HK-2 (cell line): ENCODE measurements around the gene SETBP1.

ENCODE experiments used
- DNase-seq: peaks from one replicate; pipeline ENCODE4 v3.0.0-alpha.2; 2018; ENCODE audit not compliant: unreplicated experiment

The SETBP1 gene

DNA sequence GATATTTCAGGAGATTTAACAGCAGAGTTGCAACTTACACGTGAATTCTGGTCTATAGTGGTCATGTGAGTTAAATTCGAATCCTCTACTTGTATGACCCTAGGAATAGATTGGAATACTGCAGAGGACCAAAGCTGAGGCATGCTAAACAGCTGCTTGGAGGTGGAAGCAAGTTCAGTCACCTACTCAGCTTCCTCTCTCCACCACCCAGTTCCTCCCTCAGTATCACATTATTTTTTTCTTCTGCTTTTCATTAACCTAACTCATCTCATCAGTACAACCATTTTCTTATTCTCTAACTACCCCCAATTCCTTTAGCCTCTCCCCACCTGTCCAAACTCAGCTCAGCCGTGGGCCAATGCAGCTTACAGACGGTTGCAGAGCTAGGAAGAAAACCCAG, 385.5 kb downstream of the SETBP1 start:
- DNase-seq: no peak

DNA sequence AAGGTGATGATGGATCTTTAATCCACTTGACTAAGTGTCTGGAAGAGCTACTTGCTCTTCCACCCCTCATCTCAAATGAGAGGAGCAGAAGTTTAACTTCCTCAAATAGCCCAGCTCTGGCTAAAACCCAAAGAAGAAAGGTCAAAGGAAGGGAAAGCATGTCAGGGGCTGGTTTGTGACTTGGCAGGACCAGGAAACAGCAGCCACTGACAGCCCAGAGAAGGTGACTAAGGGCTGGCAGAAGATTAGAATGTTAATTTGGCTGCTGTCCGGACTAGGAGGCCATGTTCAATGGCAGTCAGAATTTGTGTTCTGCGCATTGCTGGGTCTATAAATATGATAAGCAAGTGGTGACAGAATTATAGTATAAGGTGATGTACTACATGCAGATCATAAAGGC, 386.2 kb downstream of the SETBP1 start:
- no peak for DNase-seq

DNA sequence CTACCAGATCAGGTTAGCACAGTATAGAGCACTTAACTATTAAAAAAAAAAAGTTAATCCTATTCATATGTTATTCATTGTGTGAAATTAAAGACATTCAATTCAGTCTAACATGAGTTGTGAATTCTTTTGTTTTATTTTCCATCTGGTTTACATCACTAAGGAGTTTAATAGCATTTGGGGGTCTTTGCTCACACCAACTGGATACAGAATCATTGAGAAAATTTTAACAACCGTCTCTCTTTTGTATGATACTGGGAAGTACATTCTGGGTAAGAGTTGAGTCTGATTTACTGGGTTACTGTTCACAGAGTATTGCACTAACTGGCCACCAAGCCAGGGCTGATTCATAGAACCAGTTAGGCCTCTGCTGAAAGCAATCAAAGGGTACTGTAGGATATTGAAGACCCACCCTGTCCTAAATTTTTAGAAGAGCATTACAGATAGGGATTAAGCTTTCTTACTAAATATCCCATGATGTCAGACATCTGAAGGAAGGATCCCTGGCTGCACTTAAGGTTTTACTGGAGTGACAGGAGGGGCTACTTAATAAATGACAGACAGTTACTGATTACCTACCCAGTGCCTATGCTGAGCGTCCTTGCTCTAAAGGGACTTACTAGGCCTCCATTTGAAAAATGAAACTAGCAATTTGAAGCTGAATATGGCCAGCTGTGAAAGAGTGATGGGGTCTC, 387.9 kb downstream of the SETBP1 start:
- DNase-seq: no peak

DNA sequence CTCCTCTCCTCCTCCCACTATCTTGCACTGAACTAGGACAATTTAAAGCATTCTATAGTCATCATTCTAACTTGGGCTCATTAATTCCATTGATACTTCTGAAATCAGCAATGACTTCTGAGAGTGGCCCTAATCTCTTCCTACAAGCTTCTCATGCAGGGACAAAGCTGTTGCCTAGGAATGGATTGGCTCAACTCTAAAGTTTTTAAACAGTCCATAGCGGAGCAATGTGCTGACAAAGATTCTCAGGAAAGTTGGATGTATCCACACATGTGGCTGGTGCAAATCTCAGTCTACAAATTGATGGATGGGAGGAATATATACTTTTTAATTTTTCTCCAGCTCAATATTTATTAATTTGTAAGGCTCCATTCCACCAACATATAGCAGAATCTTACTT, 388.9 kb downstream of the SETBP1 start:
- no peak for DNase-seq

DNA sequence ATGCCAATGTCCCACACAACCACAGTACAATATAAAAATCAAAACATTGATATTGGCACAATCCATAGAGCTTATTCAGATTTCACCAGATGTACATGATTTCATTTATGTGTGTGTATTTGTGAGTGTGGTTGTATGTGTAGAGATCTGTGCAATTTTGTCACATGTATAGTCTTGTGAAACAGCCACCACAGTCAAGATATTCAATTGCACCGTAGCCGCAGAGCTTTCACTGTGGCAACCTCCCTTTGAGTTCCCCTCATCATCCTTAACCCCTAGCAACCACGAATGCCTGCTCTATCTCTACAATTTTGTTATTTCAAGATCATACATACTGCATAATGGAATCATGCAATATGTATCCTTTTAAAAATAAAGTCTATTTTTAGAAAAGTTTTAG, 391.3 kb downstream of the SETBP1 start:
- DNase-seq: no peak

DNA sequence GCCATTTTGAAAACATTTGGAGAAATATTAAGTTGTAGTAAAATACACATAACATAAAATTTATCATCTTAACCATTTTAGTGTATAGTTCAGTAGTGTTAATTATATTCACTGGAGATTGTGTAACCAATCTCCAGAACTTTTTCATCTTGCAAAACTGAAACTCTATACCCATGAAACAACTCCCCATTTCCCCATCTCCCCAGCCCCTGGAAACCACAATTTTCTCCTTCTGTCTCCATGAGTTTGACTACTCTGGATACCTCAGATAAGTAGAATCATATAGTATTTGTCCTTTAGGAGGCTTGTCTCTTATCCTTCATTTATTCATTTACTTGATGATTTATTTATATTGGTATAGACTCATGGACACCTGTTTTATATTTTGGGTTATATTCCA, 392.9 kb downstream of the SETBP1 start:
- DNase-seq: no peak

DNA sequence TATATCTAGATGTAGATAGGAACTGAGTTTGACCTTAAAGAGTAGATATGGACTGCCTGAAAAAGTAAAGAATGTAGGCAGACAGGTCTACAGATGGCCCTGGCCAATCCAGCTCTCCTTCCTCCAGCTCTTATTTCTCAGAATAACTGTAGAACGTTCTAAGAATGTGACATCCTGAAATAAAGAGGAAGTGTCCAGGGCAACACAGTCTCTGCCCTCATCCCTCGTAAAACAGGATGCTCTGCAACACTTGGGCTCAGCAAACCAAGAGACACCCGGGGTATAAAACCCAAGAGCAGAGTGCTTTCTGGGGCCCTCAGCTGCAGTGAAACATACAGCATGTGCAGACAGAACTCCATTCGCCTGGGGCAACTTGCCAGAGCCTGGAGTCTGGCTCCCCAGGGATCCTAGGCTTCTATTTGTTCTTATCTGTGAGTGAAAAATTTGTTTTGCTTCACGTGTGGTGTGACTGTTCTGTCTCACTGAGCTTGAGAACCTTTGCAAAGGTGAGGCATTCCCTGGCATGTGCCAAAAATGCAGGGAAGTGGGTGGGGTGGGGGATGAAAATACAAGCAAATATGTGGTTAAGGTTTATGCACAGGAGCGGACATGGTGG, 401.0 kb downstream of the SETBP1 start:
- DNase-seq: no peak

DNA sequence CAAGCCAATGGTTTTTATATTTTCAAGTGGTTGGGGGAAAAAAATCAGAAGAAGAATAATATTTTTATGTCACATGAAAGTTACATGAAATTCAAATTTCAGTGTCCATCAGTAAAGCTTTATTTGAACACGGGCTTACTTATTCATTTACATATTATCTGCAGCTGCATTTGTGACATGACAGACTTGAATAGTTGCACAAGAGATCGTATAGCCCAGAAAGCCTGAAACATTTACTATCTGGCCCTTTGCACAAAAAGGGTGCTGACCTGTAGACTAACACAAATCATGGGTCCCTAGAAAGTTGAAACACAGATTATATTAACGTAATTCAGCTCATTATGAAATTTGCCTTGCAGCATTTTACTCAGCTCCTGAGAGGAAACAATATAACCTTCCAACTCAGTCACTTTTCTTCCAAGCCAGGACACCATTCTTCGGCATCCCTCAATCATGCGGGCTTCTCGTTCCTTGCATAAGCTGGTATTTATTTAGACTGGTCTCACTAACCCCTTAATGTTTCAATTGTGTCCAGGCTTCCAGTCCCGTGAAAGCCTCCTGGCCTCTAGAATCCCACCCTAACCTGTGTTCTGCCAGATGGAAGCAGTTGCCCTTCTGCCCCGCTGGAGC, 402.7 kb downstream of the SETBP1 start:
- DNase-seq: no peak

DNA sequence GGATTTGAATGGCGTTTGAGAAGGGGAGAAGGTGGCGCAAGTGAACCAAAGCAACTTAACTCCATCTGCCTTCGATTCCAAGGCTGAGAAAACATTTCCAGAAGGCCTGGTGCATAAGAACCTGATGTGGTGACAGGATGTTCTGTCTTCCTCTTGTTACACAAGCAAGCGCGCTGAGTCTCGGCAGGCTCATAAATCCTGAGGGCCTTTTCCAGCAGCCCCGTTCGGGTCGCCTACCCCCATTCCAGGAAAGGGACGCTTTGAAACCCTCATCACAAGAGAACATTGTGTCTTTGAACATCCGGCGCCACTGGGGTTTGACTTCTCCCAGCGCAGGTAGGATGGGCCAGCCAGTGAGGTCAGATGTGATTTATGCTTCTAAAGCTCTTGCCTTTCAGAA, 403.5 kb downstream of the SETBP1 start:
- DNase-seq: no peak

DNA sequence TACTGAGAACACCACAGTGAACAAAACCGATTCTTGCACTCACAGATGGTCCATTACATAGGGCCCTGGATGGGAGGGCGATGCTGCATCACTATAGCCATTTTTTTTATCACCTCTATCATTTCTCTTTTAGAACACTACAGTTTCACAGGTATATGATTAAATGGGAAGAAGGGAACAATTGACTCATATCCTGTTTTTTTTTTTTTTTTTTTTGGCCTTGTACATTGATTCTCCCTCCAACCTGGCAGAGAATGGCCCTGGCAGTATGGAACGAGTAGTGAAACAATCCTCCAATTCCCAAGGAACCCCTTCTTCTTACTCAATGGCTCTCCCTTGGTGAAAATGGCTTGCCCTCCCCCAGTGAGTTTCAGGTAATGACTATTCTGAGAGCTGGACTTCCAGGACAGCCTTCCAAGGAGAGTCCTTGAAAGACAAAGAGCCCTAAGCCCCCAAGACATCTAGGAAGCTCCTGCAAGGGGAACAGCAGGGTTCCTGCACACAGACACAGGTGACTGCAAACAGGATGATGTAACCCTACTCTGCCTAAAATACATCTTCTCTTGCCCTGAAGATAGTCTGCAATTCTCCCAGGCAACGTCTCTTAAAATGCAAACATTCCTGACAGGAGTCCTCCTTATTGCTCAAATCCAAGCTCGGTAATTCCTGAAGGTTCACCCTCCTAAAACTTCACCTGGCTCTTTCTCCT, 405.4 kb downstream of the SETBP1 start:
- DNase-seq: no peak

DNA sequence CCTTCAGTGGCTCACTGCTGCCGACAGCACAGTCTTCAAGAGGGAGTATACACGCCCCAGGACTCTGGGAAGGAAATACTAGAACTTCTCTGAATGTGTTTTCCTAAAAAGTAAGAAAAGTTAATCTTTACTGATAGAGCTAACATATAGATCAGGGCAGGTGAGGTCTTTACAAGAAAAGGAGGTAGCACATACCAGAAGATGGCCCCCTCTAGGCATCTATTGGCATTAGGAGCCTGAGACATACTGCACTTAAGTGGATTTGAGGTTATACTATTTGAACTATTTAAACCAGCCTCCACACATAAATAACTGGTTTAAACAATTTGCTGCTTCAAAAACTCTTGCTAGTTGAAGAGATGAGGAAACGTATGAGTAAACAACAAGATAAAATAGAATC, 406.1 kb downstream of the SETBP1 start:
- DNase-seq: no peak

DNA sequence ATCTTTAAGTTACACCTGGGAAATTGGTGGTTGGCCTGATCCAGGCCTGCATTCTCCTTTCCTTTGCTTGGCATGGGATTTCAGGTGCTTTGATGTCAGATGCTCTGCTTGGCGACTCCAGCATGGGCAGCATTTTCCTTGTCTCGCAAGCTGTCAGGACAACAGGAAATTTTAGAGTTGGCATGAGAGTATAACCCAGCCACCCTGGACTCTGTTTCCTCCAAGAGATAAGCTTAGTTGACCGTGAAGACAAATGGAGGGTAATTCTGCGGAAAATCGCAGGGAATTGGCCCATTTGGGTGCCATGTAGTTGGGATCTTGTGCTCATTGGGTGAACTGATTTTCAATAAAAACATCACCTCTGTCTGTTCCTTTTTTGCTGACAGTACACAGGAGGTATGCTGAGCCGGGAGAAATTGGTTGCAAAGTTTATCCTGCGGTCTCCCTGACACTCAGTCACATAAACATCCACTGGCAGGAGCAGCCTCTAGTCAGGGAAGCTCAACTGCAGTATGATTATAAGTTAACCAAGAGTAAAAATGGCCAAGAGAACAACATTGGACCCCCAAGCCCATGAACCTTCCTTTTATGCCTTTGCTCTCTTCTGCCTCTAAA, 409.9 kb downstream of the SETBP1 start:
- no peak for DNase-seq

DNA sequence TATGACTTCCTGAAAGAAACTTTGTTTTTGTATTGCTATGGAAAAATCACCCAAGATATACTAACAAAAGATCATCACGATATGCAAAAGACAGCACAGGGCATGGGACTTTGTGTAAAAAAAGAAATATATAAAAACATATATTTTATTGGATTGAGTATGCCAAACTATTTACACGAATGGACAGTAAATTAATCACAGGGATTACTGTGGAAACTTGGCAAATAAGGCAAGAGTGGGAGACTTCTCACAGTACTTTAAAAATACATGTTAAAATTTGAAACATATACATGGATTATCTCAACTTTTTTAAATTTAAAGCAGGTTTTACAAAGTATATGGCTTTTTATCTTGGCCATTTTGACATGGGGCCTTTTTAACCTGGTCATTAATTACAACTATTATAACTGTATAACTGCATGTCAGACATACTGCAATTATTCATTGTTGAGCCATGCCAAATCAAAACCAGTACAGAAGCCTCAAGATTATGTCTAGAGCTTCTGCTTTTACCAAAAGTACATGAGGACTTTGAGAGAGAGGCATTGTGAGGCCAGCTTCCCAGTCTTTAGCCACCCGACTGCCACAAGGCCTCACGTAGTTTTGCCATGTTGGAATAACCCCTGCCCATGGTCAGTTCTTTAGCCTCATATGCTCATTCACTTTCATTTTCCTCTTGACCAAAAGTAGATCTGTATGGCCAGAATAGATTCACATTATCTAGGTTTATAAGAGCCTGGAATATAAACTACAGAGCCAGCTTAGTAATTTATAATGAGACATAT, 419.8 kb downstream of the SETBP1 start:
- no peak for DNase-seq

DNA sequence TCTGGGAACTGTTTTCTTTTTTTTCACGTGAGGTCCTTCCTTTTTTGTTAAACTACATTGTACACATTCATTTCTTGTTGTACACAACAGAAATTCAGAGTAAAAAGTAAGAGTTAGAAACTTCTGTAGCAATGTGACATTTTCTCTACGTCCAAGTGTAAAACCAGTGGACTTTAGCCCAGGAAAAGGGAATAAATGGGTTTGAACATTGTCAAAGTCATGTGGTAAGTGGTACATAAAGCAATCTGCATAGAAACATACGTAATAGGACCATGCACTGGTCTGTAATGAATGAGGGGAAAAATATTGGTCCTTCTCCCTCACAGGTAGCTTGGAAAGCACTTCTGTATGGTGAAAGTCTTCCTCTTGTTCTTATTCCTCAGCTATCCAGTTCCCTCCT, 421.4 kb downstream of the SETBP1 start:
- DNase-seq: no peak

DNA sequence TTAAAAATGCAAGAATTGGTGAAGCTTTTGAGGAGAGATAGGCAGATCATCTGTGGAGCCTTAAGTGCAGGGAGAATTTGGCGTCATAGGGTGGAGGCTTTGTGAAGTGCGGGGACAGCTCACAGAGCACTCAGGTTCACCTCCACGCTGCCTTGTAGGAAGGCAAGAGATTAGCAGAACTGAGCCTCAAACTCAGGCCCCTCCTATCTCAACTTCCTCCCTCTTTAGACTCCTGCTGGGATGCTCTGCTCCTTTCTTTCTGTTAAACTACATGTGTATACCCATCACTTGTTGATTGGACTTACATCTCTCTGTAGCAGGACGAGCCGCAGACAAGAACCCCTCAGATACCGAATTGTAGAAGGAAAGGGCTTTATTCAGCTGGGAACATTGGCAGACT, 422.2 kb downstream of the SETBP1 start:
- no peak for DNase-seq

DNA sequence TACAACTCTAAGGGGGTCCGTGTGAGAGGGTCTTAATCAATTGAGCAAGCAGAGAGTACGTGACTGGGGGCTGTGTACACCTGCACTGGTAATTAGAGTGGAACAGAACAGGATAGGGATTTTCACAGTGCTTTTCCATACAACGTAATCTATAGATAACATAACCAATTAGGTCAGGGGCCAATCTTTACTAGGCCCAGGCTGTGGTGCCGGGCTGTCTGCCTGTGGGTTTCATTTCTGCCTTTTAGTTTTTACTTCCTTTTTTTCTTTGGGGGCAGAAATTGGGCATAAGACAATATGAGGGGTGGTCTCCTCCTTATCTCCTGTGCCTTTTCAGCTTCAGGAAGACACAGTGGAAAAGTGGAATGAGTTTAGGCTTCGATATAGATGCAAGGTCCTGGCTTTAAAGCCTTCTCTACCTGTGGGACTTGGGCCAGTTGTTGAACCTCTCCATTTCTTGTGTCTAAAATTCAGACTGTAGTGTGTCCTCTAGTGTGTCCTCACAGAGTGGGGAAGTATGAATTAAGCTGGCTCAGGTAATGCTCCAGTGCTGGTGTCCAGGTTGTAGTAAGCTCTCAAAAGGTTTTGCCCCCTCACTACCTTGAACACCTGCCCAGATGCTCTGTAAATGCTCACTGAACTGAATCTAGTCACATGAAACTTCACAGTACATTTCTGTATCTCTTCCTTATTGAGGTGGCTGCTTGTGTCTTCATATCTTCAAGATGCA, 422.8 kb downstream of the SETBP1 start:
- DNase-seq: no peak

DNA sequence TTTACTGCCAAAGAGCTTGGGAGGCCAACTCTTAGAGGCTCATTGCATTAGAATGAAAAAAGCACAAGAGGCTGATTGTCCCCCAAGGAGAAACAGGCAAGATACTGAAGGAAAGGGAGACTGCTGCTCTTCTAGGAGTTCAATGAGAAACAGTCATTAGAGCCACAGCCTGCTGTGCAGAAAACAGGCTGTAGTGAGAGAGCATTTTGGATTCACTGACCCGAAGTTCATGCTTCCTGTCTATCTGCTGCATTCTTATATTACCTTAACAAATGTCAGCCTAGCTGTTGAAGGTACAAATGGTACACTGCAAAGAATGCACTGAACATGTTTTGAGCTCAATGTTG, 423.3 kb downstream of the SETBP1 start:
- no peak for DNase-seq

DNA sequence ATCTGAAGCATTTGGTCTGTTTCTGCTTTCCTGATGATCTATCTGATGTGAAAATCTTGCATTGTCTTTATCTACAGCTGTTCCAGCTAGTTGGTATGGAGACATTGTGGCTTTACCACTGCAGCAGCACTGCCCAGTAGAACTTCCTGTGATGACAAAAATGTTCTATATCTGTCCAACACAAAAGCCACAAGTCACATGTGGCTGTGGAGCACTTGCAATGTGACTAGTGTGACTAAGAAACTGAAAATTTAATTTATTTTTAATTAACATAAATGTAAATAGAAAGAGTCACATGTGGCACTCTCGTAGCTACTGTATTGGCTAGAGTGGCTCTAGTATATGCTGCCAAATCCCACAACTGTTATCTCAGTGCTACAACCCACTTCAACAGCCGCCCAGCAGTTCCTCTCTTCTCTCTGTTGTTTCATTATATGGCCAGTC, 425.7 kb downstream of the SETBP1 start:
- DNase-seq: no peak

DNA sequence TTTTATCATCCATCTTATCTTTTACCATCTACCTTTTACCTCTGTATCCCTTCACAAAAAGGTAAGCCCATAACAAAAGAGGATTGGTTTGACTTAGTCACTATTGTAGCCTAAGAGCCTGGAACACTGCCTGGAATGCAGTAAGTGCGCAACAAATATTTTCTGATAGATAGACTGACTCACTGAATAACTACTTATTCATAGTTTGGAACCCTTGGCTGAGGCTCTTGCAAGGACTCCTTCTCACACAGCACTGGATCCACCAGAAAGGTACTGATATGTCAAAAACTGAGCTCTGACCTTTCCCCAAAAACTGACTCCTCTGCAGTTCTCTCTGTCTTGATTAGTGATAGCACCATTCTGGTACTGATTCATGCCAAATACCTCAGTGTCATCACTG, 426.7 kb downstream of the SETBP1 start:
- no peak for DNase-seq

DNA sequence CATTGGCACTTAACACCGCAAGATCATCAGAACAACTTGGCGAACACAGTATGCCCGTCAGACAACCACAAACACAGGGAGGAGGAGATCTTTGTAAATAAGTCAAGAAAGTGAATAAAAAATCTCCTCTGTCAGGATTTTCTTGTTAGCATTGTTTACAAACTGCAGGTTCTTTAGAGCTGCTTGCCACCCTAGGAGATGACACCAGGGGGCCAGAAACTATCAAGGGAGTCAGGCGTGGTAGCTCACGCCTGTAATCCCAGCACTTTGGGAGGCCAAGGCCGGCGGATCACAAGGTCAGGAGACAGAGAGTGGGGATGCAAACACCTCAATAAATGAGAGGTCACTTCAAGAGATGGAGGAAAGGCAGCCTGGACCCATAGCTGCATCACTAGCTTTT, 428.1 kb downstream of the SETBP1 start:
- DNase-seq: no peak

DNA sequence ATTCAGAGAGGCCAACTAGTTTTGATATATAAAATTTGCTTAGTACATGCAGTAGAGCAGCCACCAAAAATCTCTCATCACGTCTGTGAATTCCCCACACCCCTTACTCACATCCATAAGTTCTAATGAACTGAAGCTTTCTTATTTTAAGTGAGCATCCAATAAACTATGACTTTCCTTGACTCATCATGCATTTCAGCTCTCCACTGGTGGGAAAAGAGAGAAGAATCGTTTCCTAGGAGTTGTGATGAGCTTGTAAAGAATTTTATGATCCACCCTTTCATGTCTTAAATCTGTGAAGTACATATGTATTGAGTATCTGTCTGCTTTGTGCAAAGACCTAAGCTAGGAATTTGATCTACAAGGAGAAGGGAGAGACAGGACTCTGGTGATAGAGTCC, 428.6 kb downstream of the SETBP1 start:
- no peak for DNase-seq
